Mammary epithelial cell (primary cell): ENCODE data around the gene CDK17.

ENCODE experiments used
- EZH2 ChIP-seq: IDR thresholded peaks from 2 replicates; pipeline ENCODE4 v1.6.1; 2012; ENCODE audit warnings: low read length, inconsistent platforms, borderline replicate concordance
- TF ChIP-seq, protein P1 (sequence below), 2 donors: IDR thresholded peaks in 1 of 2; conservative IDR thresholded peaks in 1 of 2; 2 replicates each; pipeline ENCODE4 v1.5.1; 2011 to 2012; ENCODE audit warnings: inconsistent platforms in 2 of 2, low read length in 2 of 2, mild to moderate bottlenecking in 2 of 2, control low read depth in 1 of 2, low read depth in 1 of 2; ENCODE audit not compliant: insufficient read depth in 1 of 2; ENCODE audit errors: extremely low read depth in 1 of 2

DNA sequence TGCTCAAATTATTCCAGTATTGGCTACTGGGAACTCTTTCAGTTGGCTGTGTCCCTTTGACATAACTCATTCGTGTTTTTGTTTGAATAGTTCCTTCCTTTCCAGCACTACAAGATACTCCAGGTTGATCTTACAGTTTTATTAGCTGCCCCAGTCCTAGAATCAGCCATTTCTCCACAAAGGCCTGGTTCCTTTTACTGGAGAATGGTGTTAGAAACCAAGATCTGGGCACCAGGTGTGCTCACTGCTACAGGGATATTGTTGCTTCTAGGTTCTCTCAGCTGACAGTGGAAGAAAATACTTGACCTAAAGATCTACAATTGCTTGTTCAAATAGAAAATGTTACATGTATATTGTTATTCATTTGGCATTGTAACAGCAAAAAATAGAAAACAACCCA lies 21.9 kb downstream of the CDK17 start:
- TF ChIP-seq, protein P1, sequence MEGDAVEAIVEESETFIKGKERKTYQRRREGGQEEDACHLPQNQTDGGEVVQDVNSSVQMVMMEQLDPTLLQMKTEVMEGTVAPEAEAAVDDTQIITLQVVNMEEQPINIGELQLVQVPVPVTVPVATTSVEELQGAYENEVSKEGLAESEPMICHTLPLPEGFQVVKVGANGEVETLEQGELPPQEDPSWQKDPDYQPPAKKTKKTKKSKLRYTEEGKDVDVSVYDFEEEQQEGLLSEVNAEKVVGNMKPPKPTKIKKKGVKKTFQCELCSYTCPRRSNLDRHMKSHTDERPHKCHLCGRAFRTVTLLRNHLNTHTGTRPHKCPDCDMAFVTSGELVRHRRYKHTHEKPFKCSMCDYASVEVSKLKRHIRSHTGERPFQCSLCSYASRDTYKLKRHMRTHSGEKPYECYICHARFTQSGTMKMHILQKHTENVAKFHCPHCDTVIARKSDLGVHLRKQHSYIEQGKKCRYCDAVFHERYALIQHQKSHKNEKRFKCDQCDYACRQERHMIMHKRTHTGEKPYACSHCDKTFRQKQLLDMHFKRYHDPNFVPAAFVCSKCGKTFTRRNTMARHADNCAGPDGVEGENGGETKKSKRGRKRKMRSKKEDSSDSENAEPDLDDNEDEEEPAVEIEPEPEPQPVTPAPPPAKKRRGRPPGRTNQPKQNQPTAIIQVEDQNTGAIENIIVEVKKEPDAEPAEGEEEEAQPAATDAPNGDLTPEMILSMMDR (conservative IDR thresholded peaks at IDR 0.05 in 1 of 2, IDR thresholded peaks at IDR 0.05 in 1 of 2; ENCODE audit: extremely low read depth in 1 of 2, insufficient read depth in 1 of 2, low read depth in 1 of 2, low read length in 2 of 2) = no peak
- TF ChIP-seq EZH2 = no peak
